ENCODE data around the gene SERPINA9.
"Not testable (repeated sequence)": the region's sequence is repeated elsewhere in the genome, so short reads cannot be mapped to it uniquely, and the experiment has no call there.

Gene SERPINA9

GRCh38 chr14:94510481-94510880, 34.5 kb upstream of the SERPINA9 start:
- H3K4me3 ChIP-seq (ENCODE audit: low read depth, low read length); H3K27ac ChIP-seq (ENCODE audit: low read depth, low read length); H3K79me2 ChIP-seq (ENCODE audit: control insufficient read depth, insufficient read depth, low read length, unreplicated experiment); H3K4me1 ChIP-seq (ENCODE audit: control insufficient read depth, insufficient read depth, low read length, unreplicated experiment); H2AFZ ChIP-seq (ENCODE audit: low read length, unreplicated experiment); H3K36me3 ChIP-seq (ENCODE audit: insufficient read depth, low read length): not testable (repeated sequence)
- peaks cover 43% of the 10 kb centered on the region for H3K27me3 ChIP-seq (ENCODE audit: insufficient read depth, low read length)

GRCh38 chr14:94509356-94509755, 33.4 kb upstream of the SERPINA9 start, which contains the start of gene SERPINA12:
Gene SERPINA12 (minus strand): TSS chr14:94509469. CDS start chr14:94498397, 11,072 bp downstream.
- Histone ChIP-seq H3K4me3 (ENCODE audit: low read depth, low read length) (no peak within 1 kb of the TSS), H3K27ac (ENCODE audit: low read depth, low read length) (no peak within 1 kb of the TSS), H3K4me1 (ENCODE audit: control insufficient read depth, insufficient read depth, low read length, unreplicated experiment) (no peaks in the 10 kb centered on the region), H3K27me3 (ENCODE audit: insufficient read depth, low read length) (peaks cover 45% of the 10 kb centered on the region), H3K79me2 (ENCODE audit: control insufficient read depth, insufficient read depth, low read length, unreplicated experiment) (no peaks in the 10 kb centered on the region), H3K36me3 (ENCODE audit: insufficient read depth, low read length) (no peaks in the 10 kb centered on the region), H2AFZ (ENCODE audit: low read length, unreplicated experiment) (no peak within 1 kb of the TSS)

- Histone ChIP-seq H3K79me2 (ENCODE audit: control insufficient read depth, insufficient read depth, low read length, unreplicated experiment) (no peaks in the 10 kb centered on the region), H3K36me3 (ENCODE audit: insufficient read depth, low read length) (no peaks in the 10 kb centered on the region), H3K27ac (ENCODE audit: low read depth, low read length) (no peak overlapping the region), H3K4me3 (ENCODE audit: low read depth, low read length) (no peak overlapping the region), H2AFZ (ENCODE audit: low read length, unreplicated experiment) (no peak overlapping the region), H3K4me1 (ENCODE audit: control insufficient read depth, insufficient read depth, low read length, unreplicated experiment) (no peaks in the 10 kb centered on the region), H3K27me3 (ENCODE audit: insufficient read depth, low read length) (peaks cover 46% of the 10 kb centered on the region; the same call in 1 of the 2 replicates)
Measured at GRCh38 chr14:94505641-94506040, 29.6 kb upstream of the SERPINA9 start.

- Histone ChIP-seq H2AFZ (ENCODE audit: low read length, unreplicated experiment) (no peak overlapping the region), H3K4me1 (ENCODE audit: control insufficient read depth, insufficient read depth, low read length, unreplicated experiment) (no peaks in the 10 kb centered on the region), H3K27me3 (ENCODE audit: insufficient read depth, low read length) (peaks cover 51% of the 10 kb centered on the region), H3K79me2 (ENCODE audit: control insufficient read depth, insufficient read depth, low read length, unreplicated experiment) (no peaks in the 10 kb centered on the region), H3K36me3 (ENCODE audit: insufficient read depth, low read length) (no peaks in the 10 kb centered on the region), H3K4me3 (ENCODE audit: low read depth, low read length) (no peak overlapping the region), H3K27ac (ENCODE audit: low read depth, low read length) (no peak overlapping the region)
Measured at GRCh38 chr14:94505206-94505605, 29.2 kb upstream of the SERPINA9 start.

- Histone ChIP-seq H3K36me3 (ENCODE audit: insufficient read depth, low read length) (no peaks in the 10 kb centered on the region), H3K27ac (ENCODE audit: low read depth, low read length) (no peak overlapping the region)
Measured at GRCh38 chr14:94501588-94502516, 25.9 kb upstream of the SERPINA9 start.

GRCh38 chr14:94500264-94500663, 24.3 kb upstream of the SERPINA9 start:
- no peak overlapping the region for H3K27ac ChIP-seq (ENCODE audit: low read depth, low read length)
- no peak overlapping the region for H2AFZ ChIP-seq (ENCODE audit: low read length, unreplicated experiment)
- H3K27me3 ChIP-seq (ENCODE audit: insufficient read depth, low read length) = peaks cover 73% of the 10 kb centered on the region
- H3K79me2 ChIP-seq (ENCODE audit: control insufficient read depth, insufficient read depth, low read length, unreplicated experiment) = no peaks in the 10 kb centered on the region
- H3K4me1 ChIP-seq (ENCODE audit: control insufficient read depth, insufficient read depth, low read length, unreplicated experiment) = no peaks in the 10 kb centered on the region
- H3K4me3 ChIP-seq (ENCODE audit: low read depth, low read length) = no peak overlapping the region
- no peaks in the 10 kb centered on the region for H3K36me3 ChIP-seq (ENCODE audit: insufficient read depth, low read length)

More at GRCh38 chr14:94501588-94502516, 25.9 kb upstream of the SERPINA9 start:
- H3K27me3 ChIP-seq (ENCODE audit: insufficient read depth, low read length) = peaks cover 74% of the 10 kb centered on the region
- H3K4me3 ChIP-seq (ENCODE audit: low read depth, low read length) = no peak overlapping the region
- H2AFZ ChIP-seq (ENCODE audit: low read length, unreplicated experiment) = no peak overlapping the region
- H3K4me1 ChIP-seq (ENCODE audit: control insufficient read depth, insufficient read depth, low read length, unreplicated experiment) = no peaks in the 10 kb centered on the region
- no peaks in the 10 kb centered on the region for H3K79me2 ChIP-seq (ENCODE audit: control insufficient read depth, insufficient read depth, low read length, unreplicated experiment)

- peaks cover 71% of the 10 kb centered on the region for H3K27me3 ChIP-seq (ENCODE audit: insufficient read depth, low read length)
- no peak overlapping the region for H2AFZ ChIP-seq (ENCODE audit: low read length, unreplicated experiment)
- no peak overlapping the region for H3K27ac ChIP-seq (ENCODE audit: low read depth, low read length)
- H3K79me2 ChIP-seq (ENCODE audit: control insufficient read depth, insufficient read depth, low read length, unreplicated experiment) = no peaks in the 10 kb centered on the region
- no peak overlapping the region for H3K4me3 ChIP-seq (ENCODE audit: low read depth, low read length)
- H3K4me1 ChIP-seq (ENCODE audit: control insufficient read depth, insufficient read depth, low read length, unreplicated experiment) = no peaks in the 10 kb centered on the region
- no peaks in the 10 kb centered on the region for H3K36me3 ChIP-seq (ENCODE audit: insufficient read depth, low read length)
Measured at GRCh38 chr14:94499673-94500072, 23.7 kb upstream of the SERPINA9 start.

- H3K4me3 ChIP-seq (ENCODE audit: low read depth, low read length) = no peak overlapping the region
- no peaks in the 10 kb centered on the region for H3K4me1 ChIP-seq (ENCODE audit: control insufficient read depth, insufficient read depth, low read length, unreplicated experiment)
- H3K79me2 ChIP-seq (ENCODE audit: control insufficient read depth, insufficient read depth, low read length, unreplicated experiment) = no peaks in the 10 kb centered on the region
- H2AFZ ChIP-seq (ENCODE audit: low read length, unreplicated experiment) = no peak overlapping the region
- H3K36me3 ChIP-seq (ENCODE audit: insufficient read depth, low read length) = no peaks in the 10 kb centered on the region
- H3K27ac ChIP-seq (ENCODE audit: low read depth, low read length) = no peak overlapping the region
- H3K27me3 ChIP-seq (ENCODE audit: insufficient read depth, low read length) = peaks cover 60% of the 10 kb centered on the region
Measured at GRCh38 chr14:94498215-94498614, 22.2 kb upstream of the SERPINA9 start.

- H3K4me3 ChIP-seq (ENCODE audit: low read depth, low read length) = no peak overlapping the region
- no peaks in the 10 kb centered on the region for H3K4me1 ChIP-seq (ENCODE audit: control insufficient read depth, insufficient read depth, low read length, unreplicated experiment)
- no peak overlapping the region for H3K27ac ChIP-seq (ENCODE audit: low read depth, low read length)
- no peaks in the 10 kb centered on the region for H3K36me3 ChIP-seq (ENCODE audit: insufficient read depth, low read length)
- no peaks in the 10 kb centered on the region for H3K79me2 ChIP-seq (ENCODE audit: control insufficient read depth, insufficient read depth, low read length, unreplicated experiment)
- H2AFZ ChIP-seq (ENCODE audit: low read length, unreplicated experiment) = no peak overlapping the region
- H3K27me3 ChIP-seq (ENCODE audit: insufficient read depth, low read length) = peaks cover 33% of the 10 kb centered on the region
Measured at GRCh38 chr14:94494085-94494484, 18.1 kb upstream of the SERPINA9 start.

GRCh38 chr14:94491511-94491910, 15.5 kb upstream of the SERPINA9 start:
- Histone ChIP-seq H3K4me1 (ENCODE audit: control insufficient read depth, insufficient read depth, low read length, unreplicated experiment) (no peaks in the 10 kb centered on the region), H3K4me3 (ENCODE audit: low read depth, low read length) (no peak overlapping the region), H2AFZ (ENCODE audit: low read length, unreplicated experiment) (no peak overlapping the region), H3K27ac (ENCODE audit: low read depth, low read length) (no peak overlapping the region), H3K79me2 (ENCODE audit: control insufficient read depth, insufficient read depth, low read length, unreplicated experiment) (no peaks in the 10 kb centered on the region), H3K27me3 (ENCODE audit: insufficient read depth, low read length) (peaks cover 12% of the 10 kb centered on the region), H3K36me3 (ENCODE audit: insufficient read depth, low read length) (no peaks in the 10 kb centered on the region)

- H3K4me3 ChIP-seq (ENCODE audit: low read depth, low read length) = no peak overlapping the region
- peaks cover 6% of the 10 kb centered on the region for H3K4me1 ChIP-seq (ENCODE audit: control insufficient read depth, insufficient read depth, low read length, unreplicated experiment)
- H3K27me3 ChIP-seq (ENCODE audit: insufficient read depth, low read length) = peaks cover 7% of the 10 kb centered on the region
- no peak overlapping the region for H3K27ac ChIP-seq (ENCODE audit: low read depth, low read length)
- no peaks in the 10 kb centered on the region for H3K36me3 ChIP-seq (ENCODE audit: insufficient read depth, low read length)
- H3K79me2 ChIP-seq (ENCODE audit: control insufficient read depth, insufficient read depth, low read length, unreplicated experiment) = no peaks in the 10 kb centered on the region
- H2AFZ ChIP-seq (ENCODE audit: low read length, unreplicated experiment) = no peak overlapping the region
Measured at GRCh38 chr14:94489336-94489735, 13.3 kb upstream of the SERPINA9 start.
